B cell (primary cell): Measurements from ENCODE around the gene MRPL34. TPM values are rescaled to one million over a fixed set of nuclear protein-coding genes. Genes with fewer than 3 reads are reported as not detected.

ENCODE experiments used
- ATAC-seq: fragments of 200-7000 bp; cut with Tn5 transposase; one replicate; pipeline ENCODE4 v1.10.0; 2021; ENCODE audit warnings: low read depth, mild to moderate bottlenecking, moderate number of reproducible peaks, moderate library complexity
- CTCF ChIA-PET: fragments of 350-600 bp; sonication (Branson Sonifier 250); formaldehyde crosslinking; loops from one replicate; lab custom pipeline; 2021; ENCODE audit warnings: antibody characterized with exemption, inconsistent platforms; lab: Charles Lee
- POLR2A ChIA-PET: fragments of 350-600 bp; sonication (Branson Sonifier 250); formaldehyde crosslinking; loops from one replicate; lab custom pipeline; 2021; ENCODE audit warnings: antibody characterized with exemption; lab: Charles Lee
- DNase-seq: peaks from one replicate; pipeline ENCODE4 v3.0.0; 2013
- H2AFZ ChIP-seq: 2 replicates; pipeline ENCODE4 v1.6.1; 2012; ENCODE audit warnings: mild to moderate bottlenecking, low read depth, low read length; ENCODE audit not compliant: insufficient read depth, poor library complexity, severe bottlenecking
- H3K27ac ChIP-seq, 2 donors: 1 replicate in 1 of 2; 2 replicates in 1 of 2; pipeline ENCODE4 v1.5.1; 2012 to 2013; ENCODE audit warnings: low read length in 2 of 2, mild to moderate bottlenecking in 2 of 2, moderate library complexity in 1 of 2
- H3K27me3 ChIP-seq, 4 experiments: fragments of 200-600 bp in 1 of 4; sonication (generic) in 1 of 4; replicated peaks in 1 of 4; 1 replicate in 2 of 4; 2 replicates in 2 of 4; pipeline versions ENCODE4 v1.6.1 to v1.7.0; 2013 to 2016; ENCODE audit warnings: low read length in 3 of 4, mild to moderate bottlenecking in 2 of 4, mixed read lengths in 1 of 4, moderate library complexity in 1 of 4; ENCODE audit not compliant: insufficient read depth in 4 of 4, control insufficient read depth in 3 of 4; ENCODE audit errors: control extremely low read depth in 1 of 4
- H3K36me3 ChIP-seq, 2 experiments: replicated peaks in 1 of 2; 1 replicate in 1 of 2; 2 replicates in 1 of 2; pipeline versions ENCODE4 v1.6.1 to v1.7.1; 2013; ENCODE audit warnings: low read length in 1 of 2; ENCODE audit not compliant: insufficient read depth in 2 of 2, control insufficient read depth in 1 of 2; ENCODE audit errors: control extremely low read depth in 1 of 2, extremely low read depth in 1 of 2
- H3K4me1 ChIP-seq, 2 donors: fragments of 200-600 bp in 1 of 2; sonication (generic) in 1 of 2; 1 replicate in 1 of 2; 2 replicates in 1 of 2; pipeline versions ENCODE4 v1.5.1 to v1.6.1; 2013 to 2017; ENCODE audit warnings: low read length in 2 of 2; ENCODE audit not compliant: control insufficient read depth in 2 of 2, insufficient read depth in 2 of 2
- H3K4me2 ChIP-seq: replicated peaks from 2 replicates; pipeline ENCODE3; 2012; ENCODE audit warnings: mild to moderate bottlenecking, low read depth, low read length; ENCODE audit not compliant: poor library complexity, severe bottlenecking
- H3K4me3 ChIP-seq, 5 experiments: fragments of 200-600 bp in 1 of 5; sonication (generic) in 1 of 5; 1 replicate in 3 of 5; 2 replicates in 2 of 5; pipeline versions ENCODE4 v1.5.1 to v1.7.0; 2011 to 2016; ENCODE audit warnings: low read length in 4 of 5, mild to moderate bottlenecking in 4 of 5, low read depth in 2 of 5, control low read depth in 1 of 5, moderate library complexity in 1 of 5; ENCODE audit not compliant: insufficient read depth in 1 of 5; ENCODE audit errors: control extremely low read depth in 1 of 5, extremely low read depth in 1 of 5
- H3K79me2 ChIP-seq: fragments of 200-600 bp; sonication (generic); one replicate; pipeline ENCODE4 v1.6.0; 2016; ENCODE audit warnings: low read length; ENCODE audit not compliant: control insufficient read depth, insufficient read depth
- H3K9ac ChIP-seq: fragments of 200-600 bp; sonication (generic); 2 replicates; pipeline ENCODE4 v1.6.1; 2017; ENCODE audit warnings: mild to moderate bottlenecking, low read length, moderate library complexity
- H3K9me3 ChIP-seq, 3 donors: one replicate each; pipeline versions ENCODE4 v1.6.1 to v1.7.1; 2013; ENCODE audit warnings: low read length in 2 of 3; ENCODE audit not compliant: control insufficient read depth in 2 of 3, insufficient read depth in 1 of 3; ENCODE audit errors: control extremely low read depth in 1 of 3
- H4K20me1 ChIP-seq: 2 replicates; pipeline ENCODE4 v1.6.0; 2012; ENCODE audit warnings: mild to moderate bottlenecking, low read length; ENCODE audit not compliant: insufficient read depth, control insufficient read depth, poor library complexity, severe bottlenecking
- H3K27ac Mint-ChIP-seq: one replicate; pipeline ENCODE4 v1.8.0; 2021; ENCODE audit warnings: mixed read lengths
- H3K27me3 Mint-ChIP-seq: one replicate; pipeline ENCODE4 v1.8.0; 2021; ENCODE audit warnings: mixed read lengths
- H3K4me1 Mint-ChIP-seq: one replicate; pipeline ENCODE4 v1.8.0; 2021; ENCODE audit warnings: mixed read lengths
- H3K4me3 Mint-ChIP-seq: one replicate; pipeline ENCODE4 v1.8.0; 2021; ENCODE audit warnings: mixed read lengths
- H3K9me3 Mint-ChIP-seq: one replicate; pipeline ENCODE4 v1.8.0; 2022; ENCODE audit warnings: mixed read lengths; ENCODE audit not compliant: insufficient read depth
- EZH2 ChIP-seq: IDR thresholded peaks from 2 replicates; pipeline ENCODE4 v1.6.1; 2012; ENCODE audit warnings: borderline replicate concordance, low read depth, mild to moderate bottlenecking, moderate library complexity, low read length; ENCODE audit not compliant: insufficient read depth, poor library complexity, severe bottlenecking
- WGBS: methylation state at CpG from one replicate; pipeline ENCODE4 v1.1.5; 2013; ENCODE audit warnings: missing lambda C conversion rate; ENCODE audit not compliant: insufficient coverage; 5-methylcytosine and 5-hydroxymethylcytosine counted together
- intact Hi-C: fragments of 100-400 bp; cut with micrococcal nuclease; formaldehyde crosslinking; loops from one replicate; pipeline ENCODE4 v1.10.0; 2022
- polyA plus RNA-seq: library from polyadenylated mRNA; depleted of rRNA; stranded (reverse); fragments of >200 nt; gene quantifications from 2 replicates; pipeline ENCODE4 v1.2.3, GENCODE V29; 2012
- total RNA-seq, 2 donors: library from RNA; stranded (reverse); fragments of 120-200 nt in 1 of 2; gene quantifications; 1 replicate in 1 of 2; 2 replicates in 1 of 2; pipeline versions ENCODE4 v1.2.3 to v1.2.4, GENCODE V29; 2013 to 2022
- TF ChIP-seq, protein P1 (sequence below): fragments of 200-600 bp; IDR thresholded peaks from one replicate; pipeline ENCODE4 v1.8.0; 2022; ENCODE audit warnings: antibody characterized with exemption, mild to moderate bottlenecking

Gene MRPL34
- total and polyA plus RNA-seq, 2 donors (not counting 1 experiment from before 2014, with no cell fraction given): 16.5 to 45.7 TPM

DNA sequence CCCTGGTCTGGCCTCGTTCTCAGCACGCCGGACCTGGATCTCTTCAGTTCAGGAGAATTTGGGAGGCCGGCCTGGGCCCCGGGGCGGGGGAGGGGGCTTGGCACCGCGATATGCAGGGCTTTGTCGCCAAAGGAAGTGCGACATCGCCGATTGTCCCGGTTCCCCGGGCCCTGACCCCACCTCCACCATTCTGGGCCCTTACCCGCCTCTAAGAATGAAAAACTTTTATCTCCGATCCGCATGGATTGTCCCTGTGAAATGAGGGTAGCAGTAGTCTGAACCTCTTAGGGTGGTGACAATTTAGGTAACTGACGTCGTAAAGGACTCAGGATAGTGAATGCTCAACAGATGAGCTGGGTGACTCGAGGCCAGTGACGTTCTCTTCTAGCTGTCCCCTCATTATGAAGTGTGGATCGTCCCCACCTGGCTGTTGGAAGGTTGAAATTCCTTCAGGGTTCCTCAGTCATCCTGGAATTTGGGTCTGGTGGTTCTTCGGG, 4.3 kb downstream of the MRPL34 start:
- H4K20me1 ChIP-seq: peaks cover 54% of the 10 kb centered on the region
- peak overlapping the region; percentile 70 for H2AFZ ChIP-seq
- DNase-seq (no peak), ATAC-seq (no peak)
- H3K27ac ChIP-seq: peak overlapping the region; percentile 53 to 83
- Mint-ChIP-seq H3K27me3 (no peaks in the 10 kb centered on the region), H3K27ac (peak overlapping the region; percentile 96), H3K9me3 (no peaks in the 10 kb centered on the region), H3K4me3 (peak overlapping the region; percentile 95), H3K4me1 (peaks cover 38% of the 10 kb centered on the region)
- TF ChIP-seq EZH2: no peak
- TF ChIP-seq, protein P1, sequence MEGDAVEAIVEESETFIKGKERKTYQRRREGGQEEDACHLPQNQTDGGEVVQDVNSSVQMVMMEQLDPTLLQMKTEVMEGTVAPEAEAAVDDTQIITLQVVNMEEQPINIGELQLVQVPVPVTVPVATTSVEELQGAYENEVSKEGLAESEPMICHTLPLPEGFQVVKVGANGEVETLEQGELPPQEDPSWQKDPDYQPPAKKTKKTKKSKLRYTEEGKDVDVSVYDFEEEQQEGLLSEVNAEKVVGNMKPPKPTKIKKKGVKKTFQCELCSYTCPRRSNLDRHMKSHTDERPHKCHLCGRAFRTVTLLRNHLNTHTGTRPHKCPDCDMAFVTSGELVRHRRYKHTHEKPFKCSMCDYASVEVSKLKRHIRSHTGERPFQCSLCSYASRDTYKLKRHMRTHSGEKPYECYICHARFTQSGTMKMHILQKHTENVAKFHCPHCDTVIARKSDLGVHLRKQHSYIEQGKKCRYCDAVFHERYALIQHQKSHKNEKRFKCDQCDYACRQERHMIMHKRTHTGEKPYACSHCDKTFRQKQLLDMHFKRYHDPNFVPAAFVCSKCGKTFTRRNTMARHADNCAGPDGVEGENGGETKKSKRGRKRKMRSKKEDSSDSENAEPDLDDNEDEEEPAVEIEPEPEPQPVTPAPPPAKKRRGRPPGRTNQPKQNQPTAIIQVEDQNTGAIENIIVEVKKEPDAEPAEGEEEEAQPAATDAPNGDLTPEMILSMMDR: no peak
- POLR2A ChIA-PET: interaction anchor here (1.3 kb wide), 1 partner anchor 96 kb away, joined by 4 read pairs; the partner anchor contains the start of gene BST2
- CTCF ChIA-PET: interaction anchor here (1.5 kb wide), 2 partner anchors 30 to 95 kb away, joined by 3 to 9 read pairs; partner anchors contain the start of genes ANKLE1 and BST2
- peak overlapping the region; percentile 63 to 98 (median 96) for H3K4me3 ChIP-seq
- no peaks in the 10 kb centered on the region for H3K9me3 ChIP-seq
- peak overlapping the region; percentile 97 for H3K9ac ChIP-seq
- H3K4me1 ChIP-seq: peaks cover 18 to 31% of the 10 kb centered on the region in 2 donors
- peaks cover 70% of the 10 kb centered on the region for H3K79me2 ChIP-seq
- intact Hi-C loops: loop anchor here (1.0 to 10.0 kb wide), 8 partner anchors 18 to 723 kb away; partner anchors contain the start of genes BABAM1, GTPBP3, OCEL1 and SMIM7
- peak overlapping the region; percentile 98 for H3K4me2 ChIP-seq
- 5% methylated on average over 14 of the region's 23 CpGs for WGBS
- peaks cover 0 to 16% of the 10 kb centered on the region in 2 experiments for H3K36me3 ChIP-seq
- no peaks in the 10 kb centered on the region for H3K27me3 ChIP-seq
